ENCODE data around the gene ESYT2.

- TF ChIP-seq ZNF274 (IDR thresholded peaks at IDR 0.05; ENCODE audit: low read depth, low read length) (no peak), YY1 (IDR thresholded peaks at IDR 0.05; ENCODE audit: insufficient read depth, insufficient read length) (no peak), SUZ12 (IDR thresholded peaks at IDR 0.05; ENCODE audit: extremely low read depth, insufficient read depth, insufficient read length) (no peak)
Measured at GRCh38 chr7:158869876-158870275, 40.6 kb upstream of the ESYT2 start.
